Large intestine (tissue), 1 donor: Measurements from ENCODE around the gene LRRK1. TPM values are rescaled to one million over a fixed set of nuclear protein-coding genes. Genes with fewer than 3 reads are reported as not detected.

ENCODE experiments used
- polyA plus RNA-seq: library from polyadenylated mRNA; unstranded; fragments of 120-200 nt; gene quantifications from one replicate; pipeline ENCODE4 v1.2.1, GENCODE V29; 2013

The LRRK1 gene
- polyA plus RNA-seq, 1 donor = 4.2 TPM

Other genes starting within 250 kb of the LRRK1 start
- 23.8 TPM for gene ALDH1A3, start 39.5 kb upstream of the LRRK1 start, polyA plus RNA-seq